GM19043 (cell line): Measurements from ENCODE around the gene DHCR24.

Experiments used
- ATAC-seq: cut with Tn5 transposase; IDR thresholded peaks from one replicate; pipeline ENCODE4 v1.9.1; 2021; ENCODE audit warnings: low read depth; ENCODE audit not compliant: unreplicated experiment

The DHCR24 gene

GRCh38 chr1:54848134-54848948 is 38.7 kb downstream of the DHCR24 start:
- no peak for ATAC-seq

GRCh38 chr1:54846716-54847284 is 40.2 kb downstream of the DHCR24 start:
- no peak for ATAC-seq

- ATAC-seq, result no peak
Measured at GRCh38 chr1:54846301-54846700, 40.7 kb downstream of the DHCR24 start.

DNA sequence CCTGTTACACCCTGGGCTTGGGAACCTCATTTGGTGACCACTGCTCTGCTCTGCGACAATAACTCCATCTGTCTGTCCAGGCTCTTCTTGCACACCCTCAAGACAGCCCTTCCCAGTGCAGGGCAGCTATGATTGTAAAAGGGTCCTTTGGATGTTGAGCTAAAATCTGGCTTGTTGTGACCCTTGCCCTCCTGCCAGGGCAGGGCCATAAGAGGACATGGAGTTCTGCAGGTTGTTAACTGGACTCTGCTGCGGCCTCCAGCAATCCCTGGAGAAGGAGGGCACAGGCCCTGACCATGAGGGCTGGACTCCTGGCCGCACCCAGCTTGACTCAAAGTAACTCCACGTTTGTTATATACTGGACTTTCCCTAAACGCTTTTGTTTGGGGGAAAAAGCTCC is 41.2 kb downstream of the DHCR24 start:
- ATAC-seq, result no peak

GRCh38 chr1:54844564-54844963 is 42.4 kb downstream of the DHCR24 start:
- ATAC-seq, result no peak

GRCh38 chr1:54843449-54843848 is 43.5 kb downstream of the DHCR24 start:
- no peak for ATAC-seq

GRCh38 chr1:54842963-54843362 is 44.0 kb downstream of the DHCR24 start:
- no peak for ATAC-seq

DNA sequence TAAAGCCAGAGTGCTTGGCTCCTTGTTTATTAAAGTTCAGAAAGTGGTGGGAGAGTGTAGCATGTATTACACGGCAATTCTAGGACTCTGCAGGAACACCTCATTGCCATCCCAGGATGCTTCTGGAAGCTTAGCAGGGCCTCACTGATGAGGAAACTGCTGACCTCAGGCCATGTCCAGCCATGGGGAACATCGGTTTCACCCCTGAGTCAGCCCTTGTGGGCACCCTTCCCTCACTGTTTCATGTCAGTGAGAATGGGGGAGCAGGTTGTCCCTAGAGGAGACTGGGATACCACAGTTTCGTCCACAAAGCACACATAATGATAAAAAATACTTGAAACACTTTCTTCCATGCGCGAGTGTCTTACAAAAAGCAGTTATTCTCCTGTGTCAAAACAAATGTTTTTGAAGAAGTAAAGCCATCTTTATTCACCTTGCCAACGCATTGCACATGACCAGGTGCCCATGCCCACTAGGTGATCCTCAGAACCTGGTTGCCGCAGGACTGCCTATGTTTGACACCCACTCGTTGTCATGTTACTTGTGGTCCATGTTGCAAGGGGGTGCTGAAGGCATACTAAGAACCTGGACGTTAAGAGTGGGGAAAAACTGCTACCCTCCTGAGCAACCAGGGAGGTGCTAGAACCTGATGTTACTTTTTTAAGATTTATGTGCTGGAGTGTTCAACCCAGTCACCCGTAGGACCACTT is 44.6 kb downstream of the DHCR24 start:
- ATAC-seq, result no peak

DNA sequence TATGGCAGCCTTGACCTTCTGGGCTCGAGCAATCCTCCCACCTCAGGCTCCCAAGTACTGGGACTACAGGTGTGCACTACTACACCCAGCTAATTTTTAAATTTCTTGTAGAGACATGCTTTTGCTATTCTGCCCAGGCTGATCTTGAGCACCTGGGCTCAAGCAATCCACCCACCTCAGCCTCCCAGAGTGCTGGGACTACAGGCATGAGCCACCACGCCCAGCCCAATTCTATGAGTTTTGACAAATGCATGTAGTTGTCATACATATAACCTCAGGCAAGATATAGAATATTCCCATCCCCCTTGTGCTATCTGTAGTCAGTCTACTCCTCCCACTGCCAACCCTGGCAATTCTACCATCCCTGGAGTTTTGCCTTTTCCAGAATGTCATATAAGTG is 47.2 kb downstream of the DHCR24 start:
- no peak for ATAC-seq

- no peak for ATAC-seq
Measured at GRCh38 chr1:54838565-54839180, 48.3 kb downstream of the DHCR24 start.

- ATAC-seq, result no peak
Measured at GRCh38 chr1:54837002-54837853, 49.8 kb downstream of the DHCR24 start.

DNA sequence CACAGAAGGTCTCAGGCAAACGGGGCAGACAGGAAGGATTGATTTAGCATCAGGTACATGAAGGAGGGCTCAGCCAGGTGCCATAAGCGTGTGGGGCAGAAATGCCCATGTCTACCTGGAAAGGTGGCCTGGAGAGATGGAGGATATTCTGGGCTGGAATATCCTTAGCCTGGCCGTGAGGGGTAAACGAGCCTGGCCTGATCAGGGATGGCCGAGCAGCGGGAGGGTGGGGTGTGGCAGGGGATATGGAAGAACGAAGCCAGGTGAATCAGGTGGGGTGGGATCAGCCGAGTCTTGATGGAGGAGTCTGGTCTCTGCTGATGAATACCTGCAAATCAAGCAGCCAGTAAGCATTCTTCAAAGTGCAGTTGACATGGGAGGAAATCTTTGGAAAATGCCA is 50.4 kb downstream of the DHCR24 start:
- no peak for ATAC-seq

- no peak for ATAC-seq
Measured at GRCh38 chr1:54835970-54836369, 51.0 kb downstream of the DHCR24 start.

DNA sequence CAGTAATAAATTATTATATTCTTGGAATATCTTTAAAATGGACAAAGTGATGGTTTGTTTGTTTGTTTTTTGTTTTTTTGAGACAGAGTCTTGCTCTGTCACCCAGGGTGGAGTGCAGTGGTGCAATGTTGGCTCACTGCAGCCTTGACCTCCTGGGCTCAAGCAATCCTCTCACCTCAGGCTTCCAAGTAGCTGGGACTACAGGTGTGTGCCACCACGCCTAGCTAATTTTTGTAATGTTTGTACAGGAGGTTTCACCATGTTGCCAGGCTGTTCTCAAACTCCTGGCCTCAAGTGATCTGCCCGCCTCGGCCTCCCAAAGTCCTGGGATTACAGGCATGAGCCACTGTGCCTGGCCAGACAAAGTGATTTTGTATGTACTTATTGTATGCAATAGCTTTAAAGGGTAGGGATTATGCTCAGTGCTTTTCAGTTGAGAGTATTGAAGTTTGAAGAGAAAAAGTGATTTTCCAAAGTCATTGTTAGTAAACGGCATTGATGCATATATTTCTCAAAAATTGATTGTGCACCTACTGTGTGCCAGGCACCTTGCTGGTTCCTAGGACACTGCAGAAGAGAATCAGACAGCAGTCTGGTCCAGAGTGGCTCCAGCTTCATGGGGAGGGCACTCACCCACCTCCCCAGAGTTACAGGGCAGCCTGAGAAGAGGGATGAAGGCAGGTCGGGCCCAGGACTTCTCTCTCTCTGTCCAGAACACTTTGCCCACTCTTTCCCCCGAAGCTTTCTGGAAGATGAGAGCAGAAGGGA is 51.7 kb downstream of the DHCR24 start:
- ATAC-seq, result no peak

- ATAC-seq, result no peak
Measured at GRCh38 chr1:54834007-54834541, 52.9 kb downstream of the DHCR24 start.

DNA sequence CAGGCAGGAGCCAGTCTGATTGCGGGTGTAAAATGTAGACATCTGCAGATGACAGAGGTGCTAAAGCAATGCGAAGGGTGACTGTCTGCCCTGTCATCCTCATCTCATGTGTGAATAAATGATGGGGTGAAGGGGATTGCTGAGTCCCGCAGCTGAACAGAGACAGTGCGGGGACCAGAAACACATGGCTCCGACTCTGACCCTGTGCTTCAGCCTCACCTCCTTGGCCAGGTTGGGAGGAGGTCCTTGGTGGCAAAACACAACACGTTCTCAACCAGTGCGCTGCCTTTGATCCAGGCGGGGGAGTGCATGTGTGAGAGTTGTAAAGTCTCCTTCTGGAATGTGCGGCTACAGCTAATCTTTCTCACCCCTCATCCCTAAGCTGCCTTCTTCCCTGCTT is 53.9 kb downstream of the DHCR24 start:
- ATAC-seq, result no peak

DNA sequence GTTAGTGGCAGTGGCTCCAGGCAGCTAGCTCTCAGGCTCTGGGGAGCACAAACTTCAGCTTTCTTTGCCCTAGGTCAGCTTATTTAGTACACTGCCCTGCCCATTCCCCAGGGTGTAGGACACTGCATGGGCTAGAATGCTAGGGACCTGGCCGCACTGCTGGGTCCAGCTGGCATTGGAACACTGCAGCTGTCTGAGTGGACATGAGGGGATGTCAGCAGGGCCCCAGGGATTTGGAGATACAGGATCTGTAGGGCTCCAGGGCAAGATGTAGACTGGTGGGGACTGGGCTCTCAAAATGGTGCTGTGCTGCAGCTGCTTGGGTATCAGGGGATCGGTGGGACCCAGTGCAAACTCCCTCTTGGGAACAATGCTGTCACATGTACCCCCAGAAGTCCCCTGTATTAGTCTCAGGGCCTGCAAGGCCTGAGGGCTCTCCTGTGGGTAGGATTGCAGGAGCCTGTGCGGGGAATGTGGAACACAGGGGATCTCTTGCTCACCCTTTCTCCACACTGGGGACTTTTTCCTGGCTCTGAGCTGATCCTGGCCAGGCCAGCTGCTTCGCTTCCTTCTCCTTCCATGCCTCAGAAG is 60.7 kb downstream of the DHCR24 start:
- no peak for ATAC-seq

- ATAC-seq, result no peak
Measured at GRCh38 chr1:54825696-54826095, 61.3 kb downstream of the DHCR24 start.

- ATAC-seq, result no peak
Measured at GRCh38 chr1:54823670-54824069, 63.3 kb downstream of the DHCR24 start.
